ENCODE measurements around the gene ZC3H7B. TPM values are rescaled to one million over a fixed set of nuclear protein-coding genes. Genes with fewer than 3 reads are reported as not detected.

Gene ZC3H7B, protein sequence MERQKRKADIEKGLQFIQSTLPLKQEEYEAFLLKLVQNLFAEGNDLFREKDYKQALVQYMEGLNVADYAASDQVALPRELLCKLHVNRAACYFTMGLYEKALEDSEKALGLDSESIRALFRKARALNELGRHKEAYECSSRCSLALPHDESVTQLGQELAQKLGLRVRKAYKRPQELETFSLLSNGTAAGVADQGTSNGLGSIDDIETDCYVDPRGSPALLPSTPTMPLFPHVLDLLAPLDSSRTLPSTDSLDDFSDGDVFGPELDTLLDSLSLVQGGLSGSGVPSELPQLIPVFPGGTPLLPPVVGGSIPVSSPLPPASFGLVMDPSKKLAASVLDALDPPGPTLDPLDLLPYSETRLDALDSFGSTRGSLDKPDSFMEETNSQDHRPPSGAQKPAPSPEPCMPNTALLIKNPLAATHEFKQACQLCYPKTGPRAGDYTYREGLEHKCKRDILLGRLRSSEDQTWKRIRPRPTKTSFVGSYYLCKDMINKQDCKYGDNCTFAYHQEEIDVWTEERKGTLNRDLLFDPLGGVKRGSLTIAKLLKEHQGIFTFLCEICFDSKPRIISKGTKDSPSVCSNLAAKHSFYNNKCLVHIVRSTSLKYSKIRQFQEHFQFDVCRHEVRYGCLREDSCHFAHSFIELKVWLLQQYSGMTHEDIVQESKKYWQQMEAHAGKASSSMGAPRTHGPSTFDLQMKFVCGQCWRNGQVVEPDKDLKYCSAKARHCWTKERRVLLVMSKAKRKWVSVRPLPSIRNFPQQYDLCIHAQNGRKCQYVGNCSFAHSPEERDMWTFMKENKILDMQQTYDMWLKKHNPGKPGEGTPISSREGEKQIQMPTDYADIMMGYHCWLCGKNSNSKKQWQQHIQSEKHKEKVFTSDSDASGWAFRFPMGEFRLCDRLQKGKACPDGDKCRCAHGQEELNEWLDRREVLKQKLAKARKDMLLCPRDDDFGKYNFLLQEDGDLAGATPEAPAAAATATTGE
- 56.4 TPM for total RNA-seq

GRCh38 chr22:41301085-41302020, at the start of gene ZC3H7B:
TSS of gene ZC3H7B (plus strand) at chr22:41301525. CDS start at chr22:41320661, 19,136 bp downstream.

GRCh38 chr22:41285820-41286638, 15.3 kb upstream of the ZC3H7B start, which contains the start of gene RANGAP1:
TSS of gene RANGAP1 (minus strand) at chr22:41286187. CDS start at chr22:41281044, 5,143 bp downstream.

DNA sequence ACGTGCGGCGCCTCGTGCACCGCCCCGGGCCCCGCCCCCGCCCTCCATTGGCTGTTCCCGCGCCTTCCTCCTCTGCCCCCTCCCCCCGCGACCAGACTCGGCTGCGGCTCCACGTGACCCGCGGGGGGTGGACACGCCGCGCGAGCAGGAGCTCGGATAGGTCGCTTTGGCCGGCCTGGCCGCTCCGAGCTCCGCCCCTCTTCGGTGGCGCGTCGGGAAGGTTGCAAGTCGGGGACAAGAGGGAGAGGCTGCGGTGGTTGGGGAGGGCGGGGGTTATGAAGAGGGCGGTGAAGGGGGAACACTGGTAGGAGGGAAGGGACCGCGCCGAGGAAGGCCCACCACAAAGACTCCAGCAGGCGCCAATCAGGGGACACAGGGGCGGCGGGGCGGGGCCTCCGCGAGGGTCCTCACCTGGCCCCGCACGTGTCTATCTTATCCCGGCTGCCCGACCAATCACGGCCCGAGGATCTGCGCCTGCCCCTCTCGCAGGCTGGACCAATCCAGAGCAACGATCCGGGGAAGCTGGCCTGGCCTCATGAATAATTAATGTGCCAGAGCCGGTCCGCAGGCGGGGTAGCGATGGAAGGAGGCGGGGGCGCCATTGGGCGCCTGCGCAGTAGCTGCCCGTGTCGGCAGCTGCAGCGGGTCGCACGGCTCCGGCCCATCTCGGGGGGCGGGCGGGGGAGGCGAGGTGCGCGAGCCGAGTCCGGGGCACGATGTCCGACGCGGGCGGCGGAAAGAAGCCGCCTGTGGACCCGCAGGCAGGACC, 80.2 kb downstream of the ZC3H7B start, which contains the start of gene TEF:
Gene TEF (plus strand): TSS at position 614 of the 769 bp plus-strand sequence. CDS start 103 bp downstream, at position 717.

Other genes starting within 250 kb of the ZC3H7B start
- gene EP300, start 208.9 kb upstream of the ZC3H7B start, total RNA-seq: 126 TPM
- gene L3MBTL2, start 96.2 kb upstream of the ZC3H7B start, total RNA-seq: 28.2 TPM
- 6.0 TPM for gene CHADL, start 60.6 kb upstream of the ZC3H7B start, total RNA-seq
- gene RANGAP1, start 15.3 kb upstream of the ZC3H7B start, total RNA-seq: 35.0 TPM
- gene TEF, start 80.4 kb downstream of the ZC3H7B start, total RNA-seq: 25.1 TPM
- gene TOB2, start 145.3 kb downstream of the ZC3H7B start, total RNA-seq: 53.4 TPM
- 37.9 TPM for gene PHF5A, start 167.2 kb downstream of the ZC3H7B start, total RNA-seq
- gene ACO2, start 167.6 kb downstream of the ZC3H7B start, total RNA-seq: 88.2 TPM
- 22.3 TPM for gene POLR3H, start 242.9 kb downstream of the ZC3H7B start, total RNA-seq